Hippocampal formation (tissue), 2 donors: ENCODE measurements around the gene AATK.

Experiments
- DNase-seq, 2 donors: peaks; one replicate each; lab custom pipeline; 2025; lab: John Stamatoyannopoulos, UW

The AATK gene

DNA sequence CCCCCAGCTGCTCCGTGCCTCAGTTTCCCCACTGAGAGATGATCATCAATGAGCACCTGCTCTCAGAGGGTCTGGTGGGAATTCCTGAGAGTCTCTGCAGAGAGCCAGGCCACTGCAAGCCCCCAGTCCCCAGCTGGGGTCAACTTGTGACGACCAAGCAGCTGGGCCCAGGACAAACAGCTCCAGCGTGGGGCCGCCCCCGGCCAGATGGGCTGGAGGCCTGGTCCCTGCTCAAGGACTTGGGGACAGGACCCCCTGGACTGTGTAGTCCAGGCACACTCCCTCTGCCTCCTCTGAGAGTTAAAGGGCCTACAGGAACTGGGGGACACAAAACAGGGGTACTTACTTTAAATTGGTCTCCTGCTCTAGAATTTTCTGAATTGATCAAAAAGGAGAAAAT is 16.6 kb upstream of the AATK start:
- no peak for DNase-seq

DNA sequence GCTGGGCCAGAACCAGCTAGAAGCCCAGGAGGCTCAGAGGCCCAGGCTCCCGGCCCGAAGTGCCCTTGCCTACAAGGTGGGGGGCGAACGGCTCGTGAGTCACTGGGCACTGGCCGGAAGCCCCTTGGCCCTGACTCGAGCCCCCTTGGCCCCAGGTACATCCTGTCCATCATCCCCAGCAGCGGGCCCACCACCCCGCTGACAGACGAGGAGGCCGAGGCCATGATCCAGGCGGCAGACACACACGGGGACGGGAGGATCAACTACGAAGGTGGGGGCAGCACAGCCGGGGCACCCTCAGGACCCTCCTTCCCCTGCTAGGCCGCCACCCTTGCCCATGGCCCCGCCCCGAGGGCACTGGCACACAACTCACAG is 15.8 kb upstream of the AATK start:
- no peak for DNase-seq

DNA sequence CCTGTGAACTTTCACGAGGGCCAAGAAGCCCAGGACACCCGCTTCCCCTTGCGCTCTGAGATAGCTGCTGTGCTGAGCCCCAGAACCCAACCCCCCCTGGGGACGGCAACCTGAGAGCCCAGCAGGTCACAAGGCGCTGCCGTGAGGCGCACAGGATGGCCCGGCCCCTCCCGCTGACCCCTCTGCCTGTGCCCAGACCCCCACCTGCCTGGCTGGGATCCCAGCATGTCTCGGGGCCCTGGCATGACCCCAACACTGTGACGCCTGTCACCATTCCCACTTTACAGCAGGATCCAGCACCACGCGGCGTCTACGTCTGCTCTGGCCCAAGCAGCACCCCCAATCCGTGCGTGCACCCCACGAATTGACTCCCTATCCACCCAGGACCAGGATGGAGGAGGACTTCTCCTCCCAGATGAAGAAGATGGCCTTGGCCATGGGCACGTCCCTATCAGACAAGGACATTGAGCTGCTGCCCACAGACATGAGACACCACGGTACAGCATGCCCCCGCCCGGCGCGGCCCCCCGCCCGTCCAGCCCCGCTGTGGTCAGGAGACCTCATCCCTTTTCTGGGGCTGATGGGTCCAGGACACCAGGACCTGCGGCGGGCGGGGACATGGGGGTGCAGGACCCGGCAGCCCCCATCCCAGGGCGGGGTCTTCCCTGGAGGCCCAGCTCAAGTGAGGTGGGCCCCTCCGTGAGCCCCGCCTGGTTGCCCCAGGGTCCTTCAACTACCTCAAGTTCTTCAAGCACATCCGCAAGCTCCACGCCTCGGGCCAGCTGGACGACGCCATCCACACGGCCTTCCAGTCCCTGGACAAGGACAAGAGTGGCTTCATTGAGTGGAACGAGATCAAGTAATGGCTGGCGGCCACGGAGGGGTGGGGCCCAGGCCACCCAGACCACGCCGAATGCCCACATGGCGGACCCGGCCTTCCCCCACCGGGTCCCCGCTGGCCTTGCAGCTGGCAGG is 15.1 kb upstream of the AATK start:
- DNase-seq, result no peak

DNA sequence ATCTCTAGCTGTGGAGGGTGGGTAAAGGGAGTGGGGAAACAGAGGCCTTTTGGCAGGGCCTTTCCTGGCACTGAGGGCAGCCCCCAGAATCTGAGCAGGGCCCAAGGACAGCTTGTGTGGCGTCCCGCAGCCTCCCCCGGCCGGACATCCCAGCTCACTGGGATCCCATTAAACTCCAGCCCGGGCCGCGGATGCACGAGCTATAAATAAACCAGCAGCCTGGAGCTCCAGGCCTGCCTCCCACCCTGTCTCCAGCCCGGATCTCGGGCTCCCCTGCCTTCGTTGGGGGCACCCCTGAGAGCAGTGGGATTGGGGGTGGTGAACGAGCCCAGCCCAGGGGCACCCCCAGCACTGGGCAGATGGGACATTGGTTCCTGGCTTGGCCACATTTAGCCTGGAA is 13.8 kb upstream of the AATK start:
- DNase-seq, result no peak

DNA sequence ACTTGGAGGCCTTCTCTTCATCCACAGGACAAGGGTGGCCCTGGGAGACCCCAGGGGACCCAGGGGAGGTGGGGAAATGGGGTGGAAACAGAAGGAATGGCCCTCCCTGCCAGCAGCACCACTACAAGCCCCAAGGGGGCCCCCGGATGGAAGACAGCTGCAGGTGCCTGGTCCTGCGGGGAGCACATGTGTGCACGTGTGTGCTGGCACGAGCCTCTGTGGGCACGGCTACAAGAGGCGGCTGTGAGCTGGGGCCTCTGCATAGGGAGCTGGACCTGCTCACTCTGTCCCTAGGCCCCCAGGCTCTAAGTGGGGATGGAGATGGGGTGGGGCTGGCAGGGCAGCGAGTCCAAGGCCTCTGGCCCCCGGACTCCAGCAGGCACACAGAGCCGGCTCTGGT is 13.2 kb upstream of the AATK start:
- no peak for DNase-seq

DNA sequence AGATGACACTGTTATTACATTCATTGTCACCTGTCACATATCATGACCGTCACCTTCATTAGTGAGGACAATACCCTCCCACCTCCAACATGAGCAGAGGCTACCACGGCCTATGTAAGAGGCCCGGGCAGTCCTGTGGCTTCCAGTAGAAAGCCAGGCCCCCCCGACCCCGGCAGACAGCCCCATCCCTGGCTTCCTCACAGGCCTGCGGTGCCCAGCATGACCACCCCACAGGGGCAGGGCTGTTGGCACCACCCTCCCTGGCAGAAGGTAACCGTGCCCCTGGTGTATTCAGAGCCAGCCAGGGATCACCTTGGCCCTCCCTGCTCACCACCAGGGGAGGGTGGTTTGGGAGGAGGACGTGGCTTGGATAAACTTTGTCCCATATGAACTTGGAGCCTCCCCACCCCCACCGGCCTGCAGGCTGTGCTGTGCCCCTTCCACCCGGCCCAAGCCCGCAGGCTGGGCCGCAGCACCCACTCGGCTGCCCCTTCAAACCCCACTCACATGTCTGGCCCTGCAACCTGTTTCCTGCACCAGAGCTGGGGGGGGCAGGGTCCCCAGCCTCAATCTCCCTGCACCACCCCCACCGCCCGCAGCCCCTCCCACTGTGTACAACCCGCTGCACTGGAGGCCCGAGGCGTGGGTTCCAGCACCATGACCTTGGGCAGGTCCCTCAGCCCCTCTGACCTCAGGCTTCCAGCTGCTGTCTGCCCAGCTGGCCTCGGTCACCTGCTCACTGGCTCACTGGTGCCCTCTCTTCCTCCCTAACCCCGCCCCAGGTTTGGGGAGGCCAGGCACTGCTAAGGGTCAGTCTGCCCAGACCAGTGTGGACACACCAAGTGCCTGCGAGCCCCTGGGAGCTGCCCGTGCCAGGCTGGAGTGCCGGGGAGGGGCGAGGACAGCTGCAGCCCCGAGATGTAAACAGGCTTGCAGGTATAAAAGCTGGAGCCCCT is 12.4 kb upstream of the AATK start:
- no peak for DNase-seq

DNA sequence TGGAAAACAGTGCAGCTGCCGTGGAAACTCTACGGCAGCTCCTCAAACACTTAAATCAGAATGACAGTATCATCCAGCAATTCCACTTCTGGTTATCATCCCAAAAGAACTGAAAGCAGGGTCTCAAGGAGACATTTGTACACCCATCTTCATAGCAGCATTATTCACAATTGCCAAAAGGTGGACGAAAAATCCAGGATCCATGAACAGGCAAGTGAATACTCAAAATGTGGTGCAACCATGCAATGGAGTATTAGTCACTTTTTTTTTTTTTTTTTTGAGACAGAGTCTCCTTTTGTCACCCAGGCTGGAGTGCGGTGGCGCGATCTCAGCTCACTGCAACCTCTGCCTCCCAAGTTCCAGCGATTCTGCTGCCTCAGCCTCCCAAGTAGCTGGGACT is 10.6 kb upstream of the AATK start:
- no peak for DNase-seq

DNA sequence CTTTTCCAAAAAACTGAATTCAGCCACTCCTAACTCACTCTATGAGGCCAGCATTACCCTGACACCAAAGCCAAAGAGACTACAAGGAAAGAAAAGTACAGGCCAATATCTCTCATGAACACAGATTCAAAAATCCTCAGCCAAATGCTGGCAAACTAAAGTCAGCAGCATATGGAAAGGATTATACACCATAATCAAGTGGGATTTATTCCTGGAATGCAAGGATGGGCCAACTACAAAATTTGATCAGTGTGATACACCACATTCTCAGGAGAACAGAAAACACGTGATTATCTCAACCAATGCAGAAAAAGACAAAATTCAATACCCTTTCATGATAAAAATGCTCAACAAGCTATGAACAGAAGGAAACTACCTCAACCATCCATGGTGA is 7.7 kb upstream of the AATK start:
- no peak for DNase-seq

DNA sequence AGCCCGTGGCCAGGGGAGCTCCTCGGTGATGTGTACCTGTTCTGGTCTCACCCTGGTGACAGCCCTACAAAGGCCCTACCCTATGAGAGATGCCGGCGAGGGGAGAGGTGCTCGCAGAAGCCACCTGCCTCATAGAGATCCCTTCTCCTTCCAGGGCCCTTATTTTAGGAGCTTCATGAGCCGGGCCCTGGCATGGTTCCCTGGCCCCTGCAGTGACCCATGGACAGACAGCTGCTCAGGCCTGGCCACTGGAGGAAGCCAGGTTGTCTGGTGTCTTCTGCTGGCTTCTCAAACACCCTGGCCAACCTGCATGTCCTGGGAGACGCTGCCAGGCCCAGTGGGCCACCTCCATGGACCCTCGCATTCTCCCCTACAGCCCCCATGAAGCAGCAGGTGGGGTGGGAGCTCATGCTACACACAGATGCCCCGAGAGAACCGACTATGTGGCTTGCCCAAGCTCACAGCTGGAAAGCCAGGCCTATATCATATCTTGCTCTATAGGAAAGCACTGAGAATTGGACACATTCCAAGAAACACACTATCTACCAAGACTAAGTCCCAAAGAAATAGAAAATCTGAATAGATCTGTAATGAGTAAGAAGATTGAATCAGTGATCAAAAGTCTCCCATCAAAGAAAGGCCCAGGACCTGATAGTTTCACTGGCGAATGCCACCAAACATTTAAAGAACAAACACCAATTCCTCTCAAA is 7.2 kb upstream of the AATK start:
- DNase-seq, result no peak

DNA sequence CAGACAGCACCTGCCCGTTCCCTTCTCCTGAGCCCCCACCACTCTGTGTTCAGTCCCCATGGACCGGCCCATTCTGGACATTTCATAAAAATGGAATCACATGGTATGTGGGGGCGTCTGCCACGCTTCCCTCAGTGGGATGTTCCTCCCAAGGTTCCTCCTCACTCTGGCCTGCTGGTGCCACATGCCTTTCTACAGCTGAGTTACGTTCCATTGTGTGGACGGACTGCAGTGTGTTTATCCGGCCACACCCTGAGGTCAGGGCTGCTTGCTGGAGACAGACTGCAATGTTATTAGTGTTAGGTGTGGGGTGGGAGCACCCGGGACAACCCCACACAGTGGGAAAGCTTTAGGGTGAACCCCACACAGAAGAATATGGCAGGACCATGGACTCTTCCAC is 5.9 kb upstream of the AATK start:
- no peak for DNase-seq

DNA sequence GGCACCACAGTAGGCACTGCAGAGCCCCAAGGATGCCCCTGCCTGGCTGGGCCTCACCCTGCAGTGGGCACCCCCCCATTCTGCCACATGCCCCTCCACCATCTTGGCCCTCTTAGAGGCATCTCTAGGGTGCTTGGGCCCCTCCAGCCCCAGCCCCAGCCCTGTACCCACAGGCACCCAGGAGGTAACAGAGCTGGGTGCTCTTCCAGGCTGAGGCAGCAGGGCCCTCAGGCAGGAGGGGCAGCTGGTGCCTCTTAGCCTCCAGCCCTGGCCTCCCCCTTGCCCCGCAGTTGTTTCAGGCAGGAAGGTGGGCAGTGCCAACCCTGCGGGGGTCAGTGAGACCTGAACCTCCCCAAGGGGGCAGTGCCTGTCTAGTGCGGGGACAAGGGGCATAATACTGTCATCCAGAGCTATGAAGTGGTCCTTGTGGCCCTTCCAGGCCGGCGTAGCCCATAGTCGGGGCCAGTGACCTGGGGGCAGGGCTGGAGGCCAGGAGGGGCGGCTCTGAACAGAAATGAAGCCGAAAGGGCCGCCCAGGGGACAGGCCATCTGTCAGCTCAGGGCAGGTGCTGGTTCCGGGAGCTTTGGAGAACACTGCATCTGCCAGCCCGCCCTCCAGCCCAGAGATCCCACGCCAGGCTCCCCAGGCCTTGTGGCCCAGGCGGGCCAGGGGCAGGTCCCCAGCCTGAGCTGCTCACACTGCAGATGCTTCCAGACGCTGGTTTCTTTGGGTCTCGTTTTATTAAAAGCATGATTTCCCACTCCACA is 4.9 kb upstream of the AATK start:
- DNase-seq, result no peak

DNA sequence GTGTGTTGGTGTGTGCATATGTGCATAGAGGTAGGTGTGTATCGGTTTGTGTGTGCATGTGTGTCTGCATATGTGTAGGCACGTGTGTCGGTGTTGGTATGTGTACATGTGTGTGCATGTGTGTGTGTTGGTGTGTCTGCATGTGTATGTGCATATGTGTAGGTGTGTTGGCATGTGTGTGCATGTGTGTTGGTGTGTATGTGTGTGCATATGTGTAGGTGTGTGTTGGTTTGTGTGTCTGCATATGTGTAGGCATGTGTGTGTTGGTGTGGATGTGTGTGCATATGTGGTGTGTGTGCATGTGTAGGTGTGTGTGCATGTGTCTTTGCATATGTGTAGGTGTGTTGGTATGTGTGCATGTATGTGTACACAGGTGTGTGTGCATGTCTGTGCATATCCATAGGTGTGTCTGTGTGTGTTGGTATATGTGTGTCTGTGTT is 3.9 kb upstream of the AATK start:
- no peak for DNase-seq

DNA sequence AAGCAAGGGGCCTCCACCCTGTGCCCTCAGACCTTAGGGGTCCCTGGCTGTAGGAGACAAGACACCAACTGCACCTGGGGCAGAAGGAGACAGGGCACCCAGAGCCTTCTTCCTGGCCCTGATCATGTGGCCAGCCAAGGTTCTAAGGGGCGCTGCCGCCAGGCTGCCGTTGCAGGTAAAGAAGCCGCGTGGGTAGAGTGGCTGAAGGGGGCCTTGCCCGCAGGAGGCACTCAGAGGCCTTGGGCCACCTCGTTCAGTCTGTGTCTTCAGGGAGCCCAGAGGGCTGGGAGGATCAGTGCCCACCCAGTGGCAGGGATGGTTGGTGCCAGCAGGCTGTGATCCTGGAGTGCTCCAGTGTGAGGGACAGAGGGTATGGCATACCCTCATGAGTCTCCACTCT is 1.6 kb upstream of the AATK start:
- DNase-seq, result no peak

DNA sequence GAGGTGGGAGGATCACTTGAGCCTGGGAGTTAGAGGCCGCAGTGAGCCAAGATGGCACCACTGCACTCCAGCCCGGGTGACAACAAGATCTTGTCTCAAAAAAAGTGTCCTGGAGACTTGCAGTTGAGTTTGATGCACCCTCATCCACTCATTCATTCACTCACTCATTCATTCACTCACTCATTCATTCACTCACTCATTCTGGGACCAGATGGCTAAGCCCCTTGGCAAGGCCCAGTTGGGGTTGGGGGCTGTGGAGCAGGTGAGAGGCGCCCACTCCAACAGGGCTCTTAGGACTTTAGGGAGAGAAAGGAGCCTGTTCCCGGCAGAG is 1.1 kb upstream of the AATK start:
- DNase-seq, result no peak

DNA sequence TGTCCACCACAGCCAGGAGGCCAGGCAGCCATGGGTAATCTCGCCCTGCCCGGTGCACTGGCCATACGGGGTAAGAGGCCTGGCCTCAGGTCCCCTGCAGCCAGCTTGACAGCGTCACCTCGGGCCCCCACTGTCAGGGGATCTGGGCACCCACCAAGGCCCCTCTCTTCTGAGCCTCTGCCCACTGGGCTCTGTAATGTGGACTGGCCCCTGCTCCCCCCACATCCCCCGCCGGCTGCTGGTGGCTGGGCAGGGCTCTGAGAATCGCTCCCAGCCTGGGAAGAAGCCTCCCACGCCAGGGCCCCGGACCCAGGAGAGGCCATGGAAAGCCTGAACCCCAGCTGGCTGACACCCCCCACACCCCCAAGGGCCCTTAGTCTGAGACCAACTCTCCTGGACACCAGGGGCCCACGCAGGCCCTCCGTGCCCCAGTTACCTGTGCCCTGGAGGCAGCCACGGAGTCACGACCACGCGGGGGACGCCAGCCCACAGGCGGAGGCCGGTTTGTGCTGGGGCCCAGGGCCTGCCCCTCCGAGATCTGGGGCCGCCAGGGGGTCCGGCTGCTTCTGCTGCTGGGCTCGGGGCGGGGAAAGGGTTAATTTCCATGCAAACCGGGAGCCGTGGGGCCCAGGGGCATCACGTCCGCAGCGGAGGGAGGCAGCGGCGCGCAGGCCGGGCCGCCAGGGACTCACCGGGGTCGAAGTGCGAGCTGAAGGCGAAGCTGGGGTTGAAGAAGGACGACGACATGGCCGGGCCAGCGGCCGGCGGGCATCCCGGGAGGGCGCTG is 582 bp downstream of the AATK start, which contains the start of gene PVALEF:
TSS of gene PVALEF (plus strand) at position 262 of the 787 bp plus-strand sequence. CDS start 15,720 bp downstream, outside the sequence.
- peak in 1 of 2 donors; percentile 78 for DNase-seq

DNA sequence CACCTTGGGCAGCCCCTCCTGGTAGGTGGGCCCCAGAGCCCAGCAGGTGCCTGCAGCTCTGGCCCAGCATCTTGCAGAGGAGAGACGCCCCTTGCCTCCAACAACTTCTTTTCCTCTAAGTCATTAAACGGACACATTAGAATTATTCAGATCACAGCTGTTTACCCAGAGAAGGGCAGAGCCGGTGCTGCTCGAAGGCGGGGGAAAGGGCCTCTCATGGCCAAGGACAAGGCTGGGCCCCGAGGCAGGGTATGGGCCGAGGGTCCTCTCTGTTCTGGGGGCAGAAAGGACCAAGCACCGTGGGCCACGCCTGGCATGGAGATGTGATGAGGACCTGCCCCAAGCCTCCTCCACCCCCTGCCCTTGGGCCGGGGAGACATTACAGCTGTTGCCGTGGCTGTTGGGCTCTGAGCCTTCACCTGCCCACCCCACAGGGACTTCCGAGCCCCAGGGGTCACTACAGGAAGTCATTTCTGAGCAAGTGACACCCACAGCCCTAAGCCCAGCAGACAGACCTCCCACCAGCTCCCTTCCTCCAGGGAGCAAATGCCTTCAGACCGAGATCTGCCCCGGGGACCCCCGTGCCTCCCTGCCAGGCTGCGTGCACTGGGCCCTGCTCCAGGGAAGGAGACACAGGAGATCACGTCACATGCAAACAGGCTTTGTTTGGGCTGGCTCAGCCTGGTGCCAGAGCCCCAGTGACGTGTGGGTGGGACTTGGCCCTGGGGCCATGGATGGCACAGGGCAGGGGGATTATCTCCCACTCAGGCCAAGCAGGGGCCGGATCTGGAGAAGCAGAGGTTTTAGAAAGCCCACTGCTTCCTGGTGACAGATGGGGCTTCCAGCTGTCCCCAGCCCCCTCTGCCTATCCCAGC is 1.4 kb downstream of the AATK start:
- peak; percentile 41 to 78 for DNase-seq

DNA sequence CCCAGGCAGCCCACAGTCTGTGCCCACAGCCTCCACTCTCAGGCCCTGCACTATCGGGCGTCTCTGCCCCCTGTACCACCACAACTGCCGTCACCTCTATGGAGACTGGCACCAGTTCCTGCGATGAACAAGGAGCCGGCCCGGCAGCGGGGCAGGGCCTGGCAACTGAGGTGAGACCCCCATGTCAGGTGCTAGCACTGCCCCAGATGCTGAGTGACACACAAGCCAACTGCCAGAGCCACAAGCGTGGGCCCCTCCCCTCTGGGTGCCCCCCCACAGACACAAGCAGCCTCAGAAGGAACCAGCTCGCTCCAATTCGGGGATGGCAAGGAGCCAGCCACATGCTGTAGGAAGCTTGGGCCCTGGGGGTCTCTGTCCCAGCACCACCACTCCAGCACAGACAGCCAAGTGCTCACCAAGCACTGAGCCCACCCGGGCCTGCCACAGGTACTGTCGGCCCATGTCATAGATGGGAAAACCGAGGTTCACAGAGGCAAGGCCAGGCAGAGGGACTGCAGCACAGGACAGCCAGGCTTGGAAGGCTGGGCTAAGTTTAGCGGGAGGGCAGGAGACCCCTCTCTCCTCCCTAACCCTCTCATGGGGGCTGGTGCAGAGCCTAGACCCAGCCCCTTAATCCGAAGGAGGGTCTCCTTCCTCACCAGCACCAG is 2.2 kb downstream of the AATK start:
- DNase-seq, result no peak

DNA sequence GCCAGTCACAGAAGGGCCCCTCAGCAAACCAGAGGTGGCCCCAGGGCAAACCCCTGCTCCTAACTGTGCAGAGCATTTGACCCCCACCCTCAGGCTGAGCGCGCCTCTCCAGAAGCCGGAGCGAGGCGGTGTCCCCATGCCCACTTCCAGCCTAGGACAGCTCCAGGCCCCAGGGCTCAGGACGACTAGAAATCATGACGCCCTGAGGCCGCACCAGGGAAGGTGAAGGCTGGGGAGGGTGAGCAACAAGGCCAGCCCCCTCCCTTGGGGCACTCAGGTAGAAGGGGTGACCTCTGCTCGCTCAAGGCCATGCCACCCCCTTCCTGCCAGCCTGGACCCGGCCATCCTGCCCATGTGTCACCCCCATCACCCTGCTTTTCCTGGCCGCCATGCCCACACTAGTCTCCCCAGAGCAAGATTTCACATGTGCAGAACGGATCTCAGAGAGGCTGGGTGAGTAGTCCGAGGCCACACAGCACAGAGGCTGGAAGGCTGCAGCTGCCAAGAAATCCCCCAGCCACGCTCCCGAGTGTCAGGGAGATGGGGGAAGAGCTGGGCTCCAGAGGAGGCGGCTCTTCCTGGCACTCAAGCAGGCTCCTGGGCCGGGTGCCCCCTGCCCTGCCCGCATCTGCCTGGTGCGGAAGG is 2.8 kb downstream of the AATK start:
- DNase-seq, result no peak
